Ishikawa (cell line): ENCODE data around the gene CUEDC2.

ENCODE experiments used
- CEBPB ChIP-seq: IDR thresholded peaks from 2 replicates; pipeline ENCODE4 v1.6.1; 2012
- CREB1 ChIP-seq: IDR thresholded peaks from 2 replicates; pipeline ENCODE4 v1.6.1; 2012; ENCODE audit warnings: low read depth
- EGR1 ChIP-seq: IDR thresholded peaks from 2 replicates; pipeline ENCODE4 v1.6.1; 2012
- EP300 ChIP-seq: IDR thresholded peaks from 2 replicates; pipeline ENCODE4 v1.6.1; 2012; ENCODE audit warnings: borderline replicate concordance
- FOXM1 ChIP-seq: IDR thresholded peaks from 2 replicates; pipeline ENCODE4 v1.6.1; 2012; ENCODE audit warnings: low read depth, borderline replicate concordance
- MAX ChIP-seq: IDR thresholded peaks from 2 replicates; pipeline ENCODE4 v1.6.1; 2012
- NFIC ChIP-seq: IDR thresholded peaks from 2 replicates; pipeline ENCODE4 v1.6.1; 2012
- RAD21 ChIP-seq: IDR thresholded peaks from 2 replicates; pipeline ENCODE4 v1.6.1; 2012; ENCODE audit warnings: low read depth
- REST ChIP-seq: IDR thresholded peaks from 2 replicates; pipeline ENCODE4 v1.6.1; 2012; ENCODE audit warnings: low read depth, mild to moderate bottlenecking
- TAF1 ChIP-seq: IDR thresholded peaks from 2 replicates; pipeline ENCODE4 v1.6.1; 2012; ENCODE audit warnings: low read depth, mild to moderate bottlenecking
- TCF12 ChIP-seq: IDR thresholded peaks from 2 replicates; pipeline ENCODE4 v1.6.1; 2012; ENCODE audit warnings: low read depth
- TEAD4 ChIP-seq: IDR thresholded peaks from 2 replicates; pipeline ENCODE4 v1.6.1; 2012
- USF1 ChIP-seq: IDR thresholded peaks from 2 replicates; pipeline ENCODE4 v1.6.1; 2012
- YY1 ChIP-seq: IDR thresholded peaks from 2 replicates; pipeline ENCODE4 v1.6.1; 2012; ENCODE audit warnings: low read depth
- ZBTB7A ChIP-seq: IDR thresholded peaks from 2 replicates; pipeline ENCODE4 v1.6.1; 2012; ENCODE audit warnings: low read depth

CUEDC2 gene

GRCh38 chr10:102429468-102429867, 2.9 kb downstream of the CUEDC2 start:
- no peak for TF ChIP-seq REST
- no peak for TF ChIP-seq USF1
- TF ChIP-seq EGR1, result no peak
- no peak for TF ChIP-seq CEBPB
- TF ChIP-seq RAD21, result no peak
- no peak for TF ChIP-seq NFIC
- TF ChIP-seq CREB1, result no peak
- no peak for TF ChIP-seq TEAD4
- no peak for TF ChIP-seq YY1
- TF ChIP-seq EP300, result no peak
- TF ChIP-seq TAF1, result no peak
- no peak for TF ChIP-seq FOXM1
- TF ChIP-seq TCF12, result no peak
- TF ChIP-seq MAX, result no peak
- TF ChIP-seq ZBTB7A, result no peak

GRCh38 chr10:102426803-102427287, 5.5 kb downstream of the CUEDC2 start:
- TF ChIP-seq CREB1, result no peak
- TF ChIP-seq FOXM1, result no peak

- TF ChIP-seq EGR1, result no peak
- no peak for TF ChIP-seq CREB1
- no peak for TF ChIP-seq TEAD4
- no peak for TF ChIP-seq TCF12
- TF ChIP-seq USF1, result no peak
- no peak for TF ChIP-seq CEBPB
- TF ChIP-seq FOXM1, result no peak
These were observed 6.9 kb downstream of the CUEDC2 start for GRCh38 chr10:102425444-102425843.

- TF ChIP-seq EP300 (no peak), RAD21 (no peak), CREB1 (no peak), FOXM1 (no peak), REST (no peak), TAF1 (no peak), YY1 (no peak), ZBTB7A (no peak), TEAD4 (no peak), CEBPB (no peak), TCF12 (no peak), USF1 (no peak), MAX (no peak), NFIC (no peak), EGR1 (no peak)
These were observed 7.5 kb downstream of the CUEDC2 start for GRCh38 chr10:102424916-102425315.

- no peak for TF ChIP-seq ZBTB7A
- TF ChIP-seq USF1, result no peak
- TF ChIP-seq REST, result no peak
- TF ChIP-seq MAX, result no peak
- no peak for TF ChIP-seq YY1
These were observed 8.2 kb downstream of the CUEDC2 start for GRCh38 chr10:102424145-102424544.
